Esophagus squamous epithelium (tissue), 4 donors: ENCODE data around the gene PYROXD2.

Source experiments
- CTCF ChIP-seq, 6 experiments: fragments of 450-650 bp in 4 of 6; fragments of 200-600 bp in 2 of 6; sonication (generic) in 2 of 6; IDR thresholded peaks; one replicate each; pipeline ENCODE4 v1.5.1; 2016 to 2019; ENCODE audit warnings: antibody characterized with exemption in 6 of 6, mild to moderate bottlenecking in 4 of 6, moderate library complexity in 4 of 6
- POLR2A ChIP-seq, 4 donors: fragments of 450-650 bp; IDR thresholded peaks; one replicate each; pipeline ENCODE4 v1.6.1; 2017; ENCODE audit warnings: antibody characterized with exemption in 4 of 4, mild to moderate bottlenecking in 4 of 4, moderate library complexity in 3 of 4

GRCh38 chr10:98400482-98400881, 14.5 kb downstream of the PYROXD2 start:
- no peak for TF ChIP-seq POLR2A (IDR thresholded peaks at IDR 0.05)
- TF ChIP-seq CTCF (IDR thresholded peaks at IDR 0.05): no peak
